Measurements from ENCODE around the gene HAL. TPM values are rescaled to one million over a fixed set of nuclear protein-coding genes. Genes with fewer than 3 reads are reported as not detected.

The HAL gene
- polyA plus RNA-seq, 1 experiment, result 0.15 TPM

DNA sequence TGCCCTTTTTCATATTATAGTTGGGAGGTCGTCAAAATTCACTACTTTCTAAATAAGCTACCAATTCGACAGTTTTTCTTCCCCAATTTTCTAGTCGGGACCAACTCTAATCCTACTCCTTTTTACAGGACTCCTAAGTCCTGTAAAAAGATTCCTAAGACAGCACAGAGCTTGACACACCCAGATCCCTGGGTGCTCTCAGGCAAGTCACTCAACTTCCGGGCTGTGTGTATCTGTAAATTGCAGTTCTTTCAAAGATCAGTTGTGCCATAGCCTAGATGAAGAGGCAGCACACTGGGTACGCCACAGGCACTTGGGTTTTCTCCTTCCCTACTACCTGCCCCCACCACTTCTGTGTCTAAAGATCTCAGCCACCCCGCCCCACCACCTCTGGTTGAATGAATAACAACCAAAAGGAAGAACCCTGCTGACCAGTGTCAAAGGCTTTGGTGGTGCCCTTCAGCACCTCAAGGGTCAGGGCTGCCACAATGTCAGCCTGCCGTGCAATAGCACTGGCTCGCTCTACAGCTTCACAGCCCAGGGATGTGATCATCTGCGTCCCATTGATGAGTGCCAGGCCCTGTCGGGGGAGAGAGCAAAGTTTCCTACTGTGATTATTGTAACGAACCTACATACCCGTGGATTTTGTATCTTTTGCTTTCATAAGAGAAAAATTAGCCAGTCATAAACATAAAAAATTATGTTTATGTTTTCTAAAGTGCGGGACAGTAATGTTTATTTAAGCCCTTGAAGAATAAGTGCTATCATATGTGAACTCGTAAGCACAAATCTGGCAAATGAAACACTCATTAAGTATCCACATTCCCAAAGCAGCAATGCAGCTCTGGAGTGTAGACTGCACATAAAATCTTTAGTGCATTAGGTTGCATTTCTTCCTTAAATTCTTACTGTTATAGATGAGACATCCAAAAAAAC is 9.2 kb downstream of the HAL start:
- Histone ChIP-seq H3K36me3 (ENCODE audit: control insufficient read depth, insufficient read depth, low read length) (no peaks in the 10 kb centered on the region), H3K4me3 (ENCODE audit: low read depth, low read length) (no peak overlapping the region), H3K27me3 (ENCODE audit: control insufficient read depth, insufficient read depth, low read length) (no peaks in the 10 kb centered on the region; the same call in 1 of the 2 replicates)
- CTCF ChIA-PET, result interaction anchor here (1.1 to 4.0 kb wide), 2 partner anchors 13 to 530 kb away, joined by 3 to 30 read pairs; no protein-coding TSS in a partner anchor
- POLR2A ChIA-PET, result no interaction called here
- DNase-seq (ENCODE audit: low read depth), result no peak
- TF ChIP-seq, protein P1, sequence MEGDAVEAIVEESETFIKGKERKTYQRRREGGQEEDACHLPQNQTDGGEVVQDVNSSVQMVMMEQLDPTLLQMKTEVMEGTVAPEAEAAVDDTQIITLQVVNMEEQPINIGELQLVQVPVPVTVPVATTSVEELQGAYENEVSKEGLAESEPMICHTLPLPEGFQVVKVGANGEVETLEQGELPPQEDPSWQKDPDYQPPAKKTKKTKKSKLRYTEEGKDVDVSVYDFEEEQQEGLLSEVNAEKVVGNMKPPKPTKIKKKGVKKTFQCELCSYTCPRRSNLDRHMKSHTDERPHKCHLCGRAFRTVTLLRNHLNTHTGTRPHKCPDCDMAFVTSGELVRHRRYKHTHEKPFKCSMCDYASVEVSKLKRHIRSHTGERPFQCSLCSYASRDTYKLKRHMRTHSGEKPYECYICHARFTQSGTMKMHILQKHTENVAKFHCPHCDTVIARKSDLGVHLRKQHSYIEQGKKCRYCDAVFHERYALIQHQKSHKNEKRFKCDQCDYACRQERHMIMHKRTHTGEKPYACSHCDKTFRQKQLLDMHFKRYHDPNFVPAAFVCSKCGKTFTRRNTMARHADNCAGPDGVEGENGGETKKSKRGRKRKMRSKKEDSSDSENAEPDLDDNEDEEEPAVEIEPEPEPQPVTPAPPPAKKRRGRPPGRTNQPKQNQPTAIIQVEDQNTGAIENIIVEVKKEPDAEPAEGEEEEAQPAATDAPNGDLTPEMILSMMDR (IDR thresholded peaks at IDR 0.05; ENCODE audit: insufficient read depth, low read depth, low read length), result no peak

DNA sequence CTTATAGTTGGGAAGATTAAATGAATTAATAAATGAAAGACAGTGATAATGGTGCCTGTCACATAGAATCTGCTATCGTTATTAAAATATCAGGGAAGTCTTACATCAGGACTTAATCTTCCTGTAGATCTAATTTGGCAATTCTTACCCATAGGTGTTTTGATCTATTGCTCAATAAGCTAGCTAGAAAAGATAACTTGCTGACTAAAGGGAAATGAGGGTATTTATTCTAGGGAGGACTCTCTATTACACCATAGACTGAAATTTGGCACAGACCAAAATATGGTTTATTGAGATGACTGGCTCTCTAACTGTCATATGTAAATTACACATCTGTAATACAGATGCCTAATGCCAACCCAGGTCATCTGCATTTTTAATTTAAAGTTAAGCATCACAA is 11.5 kb downstream of the HAL start:
- DNase-seq (ENCODE audit: low read depth), result no peak
- TF ChIP-seq, protein P1 (IDR thresholded peaks at IDR 0.05; ENCODE audit: insufficient read depth, low read depth, low read length), result no peak
- no peak overlapping the region for H3K4me3 ChIP-seq (ENCODE audit: low read depth, low read length)
- ChIA-PET CTCF (no interaction called here), POLR2A (no interaction called here)
- no peaks in the 10 kb centered on the region; the same call in 1 of the 2 replicates for H3K27me3 ChIP-seq (ENCODE audit: control insufficient read depth, insufficient read depth, low read length)
- no peaks in the 10 kb centered on the region for H3K36me3 ChIP-seq (ENCODE audit: control insufficient read depth, insufficient read depth, low read length)

DNA sequence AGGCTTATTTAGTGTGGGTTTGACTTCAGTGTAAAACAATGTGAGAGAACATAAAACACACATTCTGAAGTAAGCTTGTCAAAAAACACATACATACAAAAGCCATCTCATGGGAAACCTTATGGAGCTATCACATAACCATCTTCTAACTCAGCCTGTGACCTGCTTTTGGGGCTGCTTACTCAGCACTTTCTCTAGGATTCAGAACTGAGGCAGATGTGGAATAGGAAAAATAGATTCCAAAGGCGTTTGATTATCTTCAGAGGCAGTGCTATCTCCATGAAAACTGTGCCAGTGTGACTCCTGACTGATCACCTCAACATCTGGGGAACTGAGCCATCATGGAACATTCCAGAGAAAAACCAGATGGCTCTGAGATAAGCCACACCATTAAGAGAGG is 13.5 kb downstream of the HAL start:
- no peak overlapping the region for H3K4me3 ChIP-seq (ENCODE audit: low read depth, low read length)
- POLR2A ChIA-PET, result no interaction called here
- CTCF ChIA-PET, result interaction anchor here (0.6 kb wide), 1 partner anchor 597 kb away, joined by 3 read pairs; no protein-coding TSS in a partner anchor
- no peaks in the 10 kb centered on the region for H3K36me3 ChIP-seq (ENCODE audit: control insufficient read depth, insufficient read depth, low read length)
- DNase-seq (ENCODE audit: low read depth), result no peak
- TF ChIP-seq, protein P1 (IDR thresholded peaks at IDR 0.05; ENCODE audit: insufficient read depth, low read depth, low read length), result no peak
- H3K27me3 ChIP-seq (ENCODE audit: control insufficient read depth, insufficient read depth, low read length), result no peaks in the 10 kb centered on the region

DNA sequence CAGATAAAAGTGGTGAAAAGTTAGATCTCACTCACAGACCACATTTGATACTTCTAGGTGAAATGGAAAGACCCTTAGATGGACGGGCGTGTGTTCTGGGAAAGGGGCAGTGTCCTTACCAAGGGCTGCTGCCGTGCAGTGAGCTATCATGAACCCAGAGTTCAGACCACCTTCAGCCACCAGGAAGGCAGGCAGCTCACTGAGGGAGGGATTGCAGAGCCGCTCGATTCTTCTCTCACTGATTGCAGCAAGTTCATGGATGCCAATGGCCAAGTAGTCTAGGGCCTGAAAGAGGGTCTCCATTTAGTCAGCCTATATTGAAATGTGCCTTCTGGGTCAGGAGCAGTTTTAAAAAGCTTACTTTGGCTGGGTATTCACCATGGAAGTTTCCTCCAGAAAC is 15.7 kb downstream of the HAL start:
- TF ChIP-seq, protein P1 (IDR thresholded peaks at IDR 0.05; ENCODE audit: insufficient read depth, low read depth, low read length), result no peak
- ChIA-PET CTCF (interaction anchor here (0.9 kb wide), 1 partner anchor 9 kb away, joined by 3 read pairs; no protein-coding TSS in a partner anchor), POLR2A (no interaction called here)
- no peaks in the 10 kb centered on the region for H3K27me3 ChIP-seq (ENCODE audit: control insufficient read depth, insufficient read depth, low read length)
- no peak overlapping the region for H3K4me3 ChIP-seq (ENCODE audit: low read depth, low read length)
- no peak for DNase-seq (ENCODE audit: low read depth)
- H3K36me3 ChIP-seq (ENCODE audit: control insufficient read depth, insufficient read depth, low read length), result no peaks in the 10 kb centered on the region

DNA sequence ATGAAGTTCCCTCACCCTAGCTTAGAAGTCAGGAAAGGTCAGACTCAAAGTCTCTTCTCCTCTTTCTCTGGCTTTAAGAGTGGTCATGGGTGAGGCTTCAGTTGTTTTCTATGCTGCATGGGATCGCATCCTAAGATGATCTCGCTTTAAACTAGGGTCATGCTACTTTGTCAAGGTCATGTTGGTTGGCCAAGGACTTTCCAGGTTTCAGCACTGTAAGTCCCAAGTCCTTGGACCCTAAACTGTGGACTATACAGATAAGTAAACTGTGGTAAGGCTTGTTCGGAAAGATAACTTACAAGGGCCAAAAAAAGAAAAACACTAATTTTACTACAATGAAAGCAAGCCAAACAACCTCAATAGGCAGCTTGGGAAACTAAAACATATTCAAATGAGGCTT is 17.4 kb downstream of the HAL start:
- ChIA-PET POLR2A (no interaction called here), CTCF (interaction anchor here (0.8 to 1.0 kb wide), 2 partner anchors 20 to 21 kb away, joined by 3 to 4 read pairs; no protein-coding TSS in a partner anchor)
- Histone ChIP-seq H3K27me3 (ENCODE audit: control insufficient read depth, insufficient read depth, low read length) (no peaks in the 10 kb centered on the region), H3K36me3 (ENCODE audit: control insufficient read depth, insufficient read depth, low read length) (no peaks in the 10 kb centered on the region), H3K4me3 (ENCODE audit: low read depth, low read length) (no peak overlapping the region)
- TF ChIP-seq, protein P1 (IDR thresholded peaks at IDR 0.05; ENCODE audit: insufficient read depth, low read depth, low read length), result no peak
- no peak for DNase-seq (ENCODE audit: low read depth)
